Natural killer cell (primary cell): ENCODE results near the gene LEMD3. TPM values are rescaled to one million over a fixed set of nuclear protein-coding genes. Genes with fewer than 3 reads are reported as not detected.

Source experiments
- ATAC-seq, 3 donors: fragments of 150-1000 bp in 2 of 3; fragments of 200-7000 bp in 1 of 3; cut with Tn5 transposase; 1 replicate in 1 of 3; 2 replicates in 2 of 3; pipeline ENCODE4 v1.10.0; 2021; ENCODE audit warnings: mild to moderate bottlenecking in 2 of 3, moderate library complexity in 2 of 3
- DNase-seq, 2 donors: peaks; one replicate each; pipeline versions ENCODE4 v3.0.0 to v3.0.0-alpha.2; 2013 to 2021; ENCODE audit warnings: mixed read lengths in 1 of 2
- H3K27ac ChIP-seq: one replicate; pipeline ENCODE4 v1.5.1; 2013; ENCODE audit warnings: mild to moderate bottlenecking, low read length
- H3K27me3 ChIP-seq: one replicate; pipeline ENCODE4 v1.6.1; 2013; ENCODE audit warnings: low read length; ENCODE audit not compliant: control insufficient read depth, insufficient read depth
- H3K36me3 ChIP-seq: one replicate; pipeline ENCODE4 v1.6.1; 2013; ENCODE audit warnings: low read length; ENCODE audit not compliant: control insufficient read depth, insufficient read depth
- H3K4me1 ChIP-seq: one replicate; pipeline ENCODE4 v1.6.1; 2013; ENCODE audit warnings: low read length; ENCODE audit not compliant: control insufficient read depth, insufficient read depth
- H3K4me3 ChIP-seq: one replicate; pipeline ENCODE4 v1.5.1; 2013; ENCODE audit warnings: low read length
- H3K9me3 ChIP-seq: one replicate; pipeline ENCODE4 v1.6.1; 2013; ENCODE audit warnings: low read length; ENCODE audit not compliant: control insufficient read depth, insufficient read depth
- H3K27ac Mint-ChIP-seq, 2 donors: one replicate each; pipeline ENCODE4 v1.8.0; 2022; ENCODE audit warnings: mild to moderate bottlenecking in 2 of 2, mixed read lengths in 2 of 2, moderate library complexity in 1 of 2
- H3K27me3 Mint-ChIP-seq, 2 donors: one replicate each; pipeline ENCODE4 v1.8.0; 2022; ENCODE audit warnings: low read depth in 2 of 2, mixed read lengths in 2 of 2
- H3K36me3 Mint-ChIP-seq: one replicate; pipeline ENCODE4 v1.8.0; 2022; ENCODE audit warnings: mixed read lengths
- H3K4me1 Mint-ChIP-seq, 2 donors: one replicate each; pipeline ENCODE4 v1.8.0; 2022; ENCODE audit warnings: mixed read lengths in 2 of 2
- H3K4me3 Mint-ChIP-seq: one replicate; pipeline ENCODE4 v1.8.0; 2022; ENCODE audit warnings: mild to moderate bottlenecking, moderate library complexity, mixed read lengths
- H3K9me3 Mint-ChIP-seq, 2 donors: one replicate each; pipeline ENCODE4 v1.8.0; 2022; ENCODE audit warnings: mixed read lengths in 2 of 2
- CTCF ChIP-seq: fragments of 200-600 bp; IDR thresholded peaks from one replicate; pipeline ENCODE4 v1.8.0; 2022; ENCODE audit warnings: antibody characterized with exemption
- WGBS: methylation state at CpG from one replicate; pipeline ENCODE4 v1.1.7; 2013; ENCODE audit warnings: missing lambda C conversion rate; ENCODE audit not compliant: insufficient coverage; 5-methylcytosine and 5-hydroxymethylcytosine counted together
- intact Hi-C: fragments of 100-400 bp; cut with micrococcal nuclease; formaldehyde crosslinking; loops from one replicate; pipeline ENCODE4 v1.14.2; 2022
- total RNA-seq, 4 donors: library from RNA; stranded (reverse); fragments of 120-200 nt in 1 of 4; gene quantifications; one replicate each; pipeline versions ENCODE4 v1.2.3 to v1.2.4, GENCODE V29; 2013 to 2022

LEMD3 gene
- total RNA-seq, 3 donors from 2014 or later (not counting 1 experiment from before 2014, with no cell fraction given) = 67.3 to 76.2 (median 71.1) TPM

DNA sequence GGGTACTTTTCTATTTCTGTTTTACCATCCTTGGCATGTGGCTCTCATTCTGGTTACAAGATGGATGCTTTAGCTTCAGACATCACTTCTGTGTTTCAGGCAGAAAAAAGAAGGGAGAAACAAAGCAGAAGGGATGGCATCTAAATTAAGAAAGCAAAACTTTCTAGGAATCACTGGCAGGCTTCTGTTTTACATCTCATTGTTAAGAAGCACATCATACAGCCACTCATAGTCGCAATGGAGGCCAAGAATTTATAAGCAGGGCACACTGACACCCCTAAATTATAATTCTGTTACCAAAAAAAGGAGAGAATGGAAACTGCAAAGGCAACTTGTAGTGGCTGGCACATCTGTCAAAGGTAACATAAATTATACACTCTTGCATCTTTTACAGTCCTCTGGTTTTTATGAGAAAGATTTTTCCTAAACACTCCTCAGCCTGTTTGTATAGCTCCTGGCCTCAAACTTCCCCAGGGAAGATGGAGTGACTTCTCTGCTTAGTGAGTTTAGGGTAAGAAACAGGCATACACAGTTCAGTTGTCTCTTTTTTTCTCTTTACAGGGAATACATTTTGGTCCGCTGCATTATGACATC lies 22.0 kb upstream of the LEMD3 start:
- Mint-ChIP-seq H3K4me1 (no peaks in the 10 kb centered on the region), H3K36me3 (no peaks in the 10 kb centered on the region), H3K4me3 (no peak overlapping the region), H3K27me3 (peaks cover 24 to 71% of the 10 kb centered on the region in 2 donors), H3K9me3 (no peaks in the 10 kb centered on the region), H3K27ac (no peak overlapping the region)
- H3K9me3 ChIP-seq = no peaks in the 10 kb centered on the region
- 92% methylated on average over 2 of the region's 2 CpGs for WGBS
- no peaks in the 10 kb centered on the region for H3K36me3 ChIP-seq
- peaks cover 6% of the 10 kb centered on the region for H3K27me3 ChIP-seq
- no peak overlapping the region for H3K27ac ChIP-seq
- no peaks in the 10 kb centered on the region for H3K4me1 ChIP-seq
- DNase-seq (no peak), ATAC-seq (no peak)
- H3K4me3 ChIP-seq = no peak overlapping the region
- intact Hi-C loops = no loop called here
- TF ChIP-seq CTCF = no peak

DNA sequence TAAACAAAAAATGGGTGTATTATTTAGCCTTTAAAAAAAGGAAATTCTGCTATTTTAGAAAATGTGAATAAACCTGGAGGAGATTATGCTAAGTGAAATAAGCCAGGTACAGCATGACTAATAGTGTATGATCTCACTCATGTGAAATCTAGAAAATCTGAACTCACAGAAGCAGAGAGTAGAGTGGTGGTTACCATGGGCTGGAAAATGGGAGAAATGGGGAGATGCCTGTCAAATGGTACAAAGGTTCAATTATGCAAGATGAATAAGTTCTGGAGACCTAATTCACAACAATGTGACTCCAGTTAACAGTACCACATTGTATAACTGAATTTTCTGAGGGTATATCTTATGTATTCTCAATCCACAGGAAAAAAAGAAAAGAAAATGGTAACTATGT lies 17.4 kb upstream of the LEMD3 start:
- Mint-ChIP-seq H3K9me3 (no peaks in the 10 kb centered on the region), H3K27ac (no peak overlapping the region), H3K36me3 (no peaks in the 10 kb centered on the region), H3K4me1 (peaks cover 9 to 10% of the 10 kb centered on the region in 2 donors), H3K27me3 (peaks cover 21 to 32% of the 10 kb centered on the region in 2 donors), H3K4me3 (no peak overlapping the region)
- no peak for TF ChIP-seq CTCF
- intact Hi-C loops = no loop called here
- Histone ChIP-seq H3K27ac (no peak overlapping the region), H3K9me3 (no peaks in the 10 kb centered on the region), H3K4me1 (peaks cover 9% of the 10 kb centered on the region), H3K27me3 (no peaks in the 10 kb centered on the region), H3K36me3 (no peaks in the 10 kb centered on the region), H3K4me3 (no peak overlapping the region)
- no peak for DNase-seq
- ATAC-seq = no peak

- no peak for ATAC-seq
- Mint-ChIP-seq H3K4me3 (no peak overlapping the region), H3K27me3 (peaks cover 18 to 32% of the 10 kb centered on the region in 2 donors)
Observed at GRCh38 chr12:65152596-65152995, 16.8 kb upstream of the LEMD3 start.

More at GRCh38 chr12:65152596-65152995, 16.8 kb upstream of the LEMD3 start:
- peaks cover 9 to 10% of the 10 kb centered on the region in 2 donors for H3K4me1 Mint-ChIP-seq
- no CpG with 5 or more reads among the region's 1 CpG for WGBS
- no peak overlapping the region for H3K4me3 ChIP-seq
- H3K36me3 ChIP-seq = no peaks in the 10 kb centered on the region
- no peak overlapping the region for H3K27ac ChIP-seq
- no peak overlapping the region for H3K27ac Mint-ChIP-seq
- intact Hi-C loops = no loop called here
- no peaks in the 10 kb centered on the region for H3K27me3 ChIP-seq
- H3K9me3 ChIP-seq = no peaks in the 10 kb centered on the region
- H3K9me3 Mint-ChIP-seq = no peaks in the 10 kb centered on the region
- no peaks in the 10 kb centered on the region for H3K36me3 Mint-ChIP-seq
- TF ChIP-seq CTCF = no peak
- H3K4me1 ChIP-seq = peaks cover 9% of the 10 kb centered on the region
- no peak for DNase-seq
